ENCODE measurements around the gene CDC42BPB. TPM values are rescaled to one million over a fixed set of nuclear protein-coding genes. Genes with fewer than 3 reads are reported as not detected.
A peak's percentile ranks its signal among the peaks of the same experiment; 100 is the strongest.

Gene CDC42BPB
- total and polyA plus RNA-seq, 2 of the 13 experiments (the other 11 are each of a cell fraction or from before 2014, with no cell fraction given) = 19.7 to 32.3 TPM

GRCh38 chr14:103103461-103104388, 46.4 kb upstream of the CDC42BPB start (continued):
- TF ChIP-seq ZNF572 (CRISPR knock-in tag; IDR thresholded peaks at IDR 0.05) = no peak
- no peak; the same call in 1 of the 2 replicates for TF ChIP-seq TMF1 (CRISPR knock-in tag; IDR thresholded peaks at IDR 0.05; ENCODE audit: low read depth)
- TF ChIP-seq KLF12 (CRISPR knock-in tag; IDR thresholded peaks at IDR 0.05; ENCODE audit: borderline replicate concordance) = peak; percentile 44; the same call in 1 of the 2 replicates
- TF ChIP-seq ASH2L (IDR thresholded peaks at IDR 0.05; ENCODE audit: insufficient read length, low read depth, low read length) = peak; percentile 71
- TF ChIP-seq STAT6 (CRISPR knock-in tag; IDR thresholded peaks at IDR 0.05; ENCODE audit: borderline replicate concordance) = no peak; the same call in 1 of the 2 replicates
- TF ChIP-seq ZNF282 (IDR thresholded peaks at IDR 0.05; ENCODE audit: partially characterized antibody) = no peak
- TF ChIP-seq FOXM1 (CRISPR knock-in tag; IDR thresholded peaks at IDR 0.05) = no peak
- no peak for TF ChIP-seq RNF219 (CRISPR knock-in tag; IDR thresholded peaks at IDR 0.05)
- 0 out of 2 replicates have a peak, but pooled peaks have one; percentile 12 for TF ChIP-seq ZNF160 (CRISPR knock-in tag; IDR thresholded peaks at IDR 0.05)
- no peak for TF ChIP-seq ZNF839 (CRISPR knock-in tag; IDR thresholded peaks at IDR 0.05; ENCODE audit: borderline replicate concordance)
- TF ChIP-seq ZNF30 (CRISPR knock-in tag; IDR thresholded peaks at IDR 0.05) = no peak
- peak; percentile 57; the same call in 1 of the 2 replicates for TF ChIP-seq GFI1 (CRISPR knock-in tag; IDR thresholded peaks at IDR 0.05; ENCODE audit: borderline replicate concordance)
- no peak for TF ChIP-seq TRIM24 (CRISPR knock-in tag; IDR thresholded peaks at IDR 0.05)
- no peak for TF ChIP-seq PHB2 (IDR thresholded peaks at IDR 0.05; ENCODE audit: partially characterized antibody)
- TF ChIP-seq ZSCAN31 (CRISPR knock-in tag; IDR thresholded peaks at IDR 0.05; ENCODE audit: low read depth) = no peak
- TF ChIP-seq ZBTB7B (CRISPR knock-in tag; IDR thresholded peaks at IDR 0.05) = peak; percentile 74; the same call in 1 of the 2 replicates
- TF ChIP-seq DMAP1 (CRISPR knock-in tag; IDR thresholded peaks at IDR 0.05) = 0 out of 2 replicates have a peak, but pooled peaks have one; percentile 21
- TF ChIP-seq ZNF142 (CRISPR knock-in tag; IDR thresholded peaks at IDR 0.05) = 0 out of 2 replicates have a peak, but pooled peaks have one; percentile 40
- TF ChIP-seq RELA (CRISPR knock-in tag; IDR thresholded peaks at IDR 0.05) = no peak
